Suppressor macrophage (primary cell): ENCODE data around the gene SLC44A2.
A peak's percentile ranks its signal among the peaks of the same experiment; 100 is the strongest.
"Not testable (repeated sequence)": the region's sequence is repeated elsewhere in the genome, so short reads cannot be mapped to it uniquely, and the experiment has no call there.

Experiments used
- DNase-seq, 4 experiments: peaks; one replicate each; pipeline ENCODE4 v3.0.0-alpha.2; 2020 to 2022

SLC44A2 gene

GRCh38 chr19:10653732-10654609 lies 28.6 kb downstream of the SLC44A2 start, which contains the start of gene ILF3:
TSS of gene ILF3 (plus strand) at chr19:10654346. CDS start at chr19:10670606, 16,260 bp downstream.
- peak; percentile 100 for DNase-seq

- peak; percentile 56 to 81 (median 67) for DNase-seq
These were observed 29.5 kb downstream of the SLC44A2 start for GRCh38 chr19:10654610-10655456.

GRCh38 chr19:10655457-10656312 lies 30.3 kb downstream of the SLC44A2 start:
- peak in 3 of 4 experiments; percentile 37 to 42 (median 38) for DNase-seq

- no peak for DNase-seq
These were observed 35.0 kb downstream of the SLC44A2 start for GRCh38 chr19:10660346-10660745.

DNA sequence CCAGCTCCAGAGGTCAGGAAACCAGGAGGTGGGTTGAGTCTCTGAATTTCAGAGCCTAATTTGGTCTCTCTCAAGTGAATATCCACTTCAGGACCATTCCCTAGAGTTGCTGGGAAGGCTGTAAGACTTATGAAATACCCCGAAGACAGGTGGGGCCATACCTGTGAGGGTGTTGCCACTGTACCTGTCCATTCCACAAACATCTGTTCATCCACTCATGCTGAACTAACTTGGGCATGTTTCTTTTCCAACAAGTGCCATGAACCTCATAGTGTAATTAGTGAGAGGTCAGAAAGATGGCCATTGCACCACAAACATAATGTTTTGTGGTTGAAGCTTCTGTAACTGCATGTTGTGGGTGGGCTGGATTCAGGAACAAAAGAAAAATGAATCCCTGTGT lies 36.6 kb downstream of the SLC44A2 start:
- peak in 3 of 4 experiments; percentile 33 to 40 (median 38) for DNase-seq

GRCh38 chr19:10662384-10663251 lies 37.3 kb downstream of the SLC44A2 start:
- peak in 3 of 4 experiments; percentile 43 to 55 (median 50) for DNase-seq

DNA sequence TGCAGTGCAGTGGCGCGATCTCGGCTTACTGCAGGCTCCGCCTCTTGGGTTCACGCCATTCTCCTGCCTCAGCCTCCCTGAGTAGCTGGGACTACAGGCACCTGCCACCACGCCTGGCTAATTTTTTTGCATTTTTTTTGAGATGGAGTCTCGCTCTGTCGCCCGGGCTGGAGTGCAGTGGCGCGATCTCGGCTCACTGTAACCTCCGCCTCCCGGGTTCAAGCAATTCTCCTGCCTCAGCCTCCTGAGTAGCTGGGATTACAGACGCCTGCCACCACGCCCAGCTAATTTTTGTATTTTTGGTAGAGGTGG lies 37.9 kb downstream of the SLC44A2 start:
- DNase-seq = not testable (repeated sequence)

GRCh38 chr19:10667867-10668266 lies 42.5 kb downstream of the SLC44A2 start:
- no peak for DNase-seq

DNA sequence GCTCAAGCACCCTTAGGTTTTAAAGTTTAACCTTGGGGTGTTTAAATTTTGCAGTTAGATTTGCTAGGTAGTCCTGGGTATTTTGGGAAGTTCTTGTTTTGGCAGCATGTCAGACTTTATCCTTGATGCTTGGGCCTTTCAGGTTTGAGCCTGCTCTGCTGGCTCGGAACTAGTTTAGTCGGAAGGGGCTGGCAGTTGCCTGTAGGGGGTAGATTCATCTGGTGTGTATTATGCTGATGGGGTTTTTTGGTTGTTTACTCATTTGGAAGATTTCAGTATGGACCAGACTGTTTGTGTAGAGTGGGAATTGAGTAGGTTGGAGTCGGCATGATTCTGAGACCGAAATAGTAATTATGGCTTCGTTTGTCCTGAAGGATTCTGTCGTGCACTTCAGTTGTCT lies 43.9 kb downstream of the SLC44A2 start:
- DNase-seq = no peak

GRCh38 chr19:10670182-10670581 lies 44.8 kb downstream of the SLC44A2 start:
- DNase-seq = no peak

DNA sequence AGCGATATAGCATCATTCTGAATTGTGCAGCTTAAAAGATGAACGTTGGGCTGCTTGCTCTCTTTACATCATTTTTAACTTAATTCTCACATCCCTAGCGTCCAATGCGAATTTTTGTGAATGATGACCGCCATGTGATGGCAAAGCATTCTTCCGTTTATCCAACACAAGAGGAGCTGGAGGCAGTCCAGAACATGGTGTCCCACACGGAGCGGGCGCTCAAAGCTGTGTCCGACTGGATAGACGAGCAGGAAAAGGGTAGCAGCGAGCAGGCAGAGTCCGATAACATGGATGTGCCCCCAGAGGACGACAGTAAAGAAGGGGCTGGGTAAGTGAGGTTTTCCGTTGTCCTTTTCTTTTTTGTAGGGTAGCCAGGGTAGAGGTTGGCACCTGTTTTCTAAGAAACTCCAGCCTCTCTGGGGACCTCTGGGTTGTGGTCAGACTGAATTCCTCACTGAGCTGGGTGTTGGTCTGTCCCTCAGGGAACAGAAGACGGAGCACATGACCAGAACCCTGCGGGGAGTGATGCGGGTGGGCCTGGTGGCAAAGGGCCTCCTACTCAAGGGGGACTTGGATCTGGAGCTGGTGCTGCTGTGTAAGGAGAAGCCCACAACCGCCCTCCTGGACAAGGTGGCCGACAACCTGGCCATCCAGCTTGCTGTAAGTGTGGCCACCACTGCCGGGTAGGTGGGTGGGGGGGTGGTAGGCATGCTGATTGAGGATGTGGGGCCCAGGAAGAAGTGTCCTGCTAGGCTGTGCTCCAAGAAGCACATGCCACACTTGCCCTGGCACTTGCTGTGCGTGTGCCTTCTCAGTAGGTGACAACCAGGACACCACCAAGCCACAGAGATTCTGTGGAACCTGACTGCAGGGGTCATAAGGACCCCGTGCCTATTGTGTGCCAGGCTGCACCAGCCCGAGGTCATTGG lies 45.8 kb downstream of the SLC44A2 start:
- DNase-seq = no peak

GRCh38 chr19:10671922-10672321 lies 46.6 kb downstream of the SLC44A2 start:
- DNase-seq = not testable (repeated sequence)

DNA sequence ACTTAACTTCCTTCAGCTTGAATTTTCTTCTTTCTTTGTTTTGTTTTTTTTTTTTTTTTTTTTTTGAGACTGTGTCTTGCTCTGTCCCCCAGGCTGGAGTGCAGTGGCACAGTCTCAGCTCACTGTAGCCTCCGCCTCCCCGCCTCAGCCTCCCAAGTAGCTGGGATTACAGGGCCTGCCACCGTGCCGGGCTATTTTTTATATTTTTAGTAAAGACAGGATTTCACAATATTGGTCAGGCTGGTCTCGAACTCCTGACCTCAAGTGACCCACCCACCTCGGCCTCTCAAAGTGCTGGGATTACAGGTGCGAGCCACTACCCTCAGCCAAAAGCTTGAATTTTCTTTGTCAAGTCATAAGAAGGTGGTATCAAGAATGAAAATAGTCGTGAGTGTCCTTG lies 49.9 kb downstream of the SLC44A2 start:
- not testable (repeated sequence) for DNase-seq

DNA sequence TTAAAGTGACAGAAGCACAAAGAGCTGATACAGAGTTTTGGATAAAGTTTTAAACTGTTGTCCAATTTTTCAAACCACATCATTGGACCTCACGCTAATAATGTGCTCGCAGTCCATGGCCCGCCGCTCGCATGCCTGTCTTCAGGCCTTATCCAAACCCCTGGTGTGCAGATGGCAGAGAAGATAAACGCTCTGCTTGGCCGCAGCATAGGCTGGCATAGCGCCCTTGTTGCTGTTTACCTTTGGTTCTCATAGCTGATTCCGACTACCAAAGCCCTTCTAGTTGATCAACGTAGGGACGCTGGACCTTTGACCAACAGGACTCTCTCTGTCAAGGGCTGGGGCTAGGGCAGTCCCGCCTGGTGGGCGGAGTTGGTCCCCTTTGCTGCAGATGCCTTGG lies 52.4 kb downstream of the SLC44A2 start:
- no peak for DNase-seq

- DNase-seq = no peak
These were observed 53.5 kb downstream of the SLC44A2 start for GRCh38 chr19:10678813-10679212.

DNA sequence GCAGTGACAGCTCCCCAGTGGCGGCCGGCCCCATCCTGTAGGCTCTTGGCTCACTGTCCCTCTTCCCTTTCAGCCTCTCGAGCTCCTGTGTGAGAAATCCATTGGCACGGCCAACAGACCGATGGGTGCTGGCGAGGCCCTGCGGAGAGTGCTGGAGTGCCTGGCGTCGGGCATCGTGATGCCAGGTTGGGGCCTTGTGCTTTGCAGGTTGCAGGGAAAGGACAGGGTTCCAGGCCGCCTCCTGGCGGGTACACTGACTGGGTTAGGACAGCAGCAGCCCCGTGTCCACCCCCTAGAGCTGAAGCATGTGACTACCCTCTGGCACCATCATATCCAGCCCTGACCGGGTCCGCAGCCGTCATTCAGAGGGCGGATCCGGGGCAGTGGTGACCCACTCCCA lies 54.4 kb downstream of the SLC44A2 start:
- no peak for DNase-seq

- no peak for DNase-seq
These were observed 55.3 kb downstream of the SLC44A2 start for GRCh38 chr19:10680545-10681135.

DNA sequence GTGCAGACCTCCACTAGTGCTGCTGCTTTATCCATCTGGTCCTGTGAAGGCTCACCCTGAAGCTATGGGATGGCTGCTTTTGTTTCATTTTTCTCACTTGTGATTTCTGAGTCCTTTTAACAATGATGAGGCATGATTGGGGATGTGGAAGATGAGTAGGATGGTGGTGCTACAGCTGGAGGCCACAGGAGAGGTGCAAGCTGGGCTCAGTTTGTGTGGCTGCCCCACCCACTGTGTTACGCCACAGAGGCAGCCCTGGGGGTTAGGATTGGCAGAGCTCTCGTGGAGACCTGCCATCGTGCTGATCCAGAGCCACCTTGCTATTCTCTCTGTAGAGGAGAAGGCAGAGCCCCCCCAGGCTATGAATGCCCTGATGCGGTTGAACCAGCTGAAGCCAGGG lies 56.3 kb downstream of the SLC44A2 start:
- no peak for DNase-seq

GRCh38 chr19:10682397-10683063 lies 57.2 kb downstream of the SLC44A2 start:
- no peak for DNase-seq
